Upper lobe of left lung (tissue), 6 donors: ENCODE measurements around the gene KANTR. TPM values are rescaled to one million over a fixed set of nuclear protein-coding genes. Genes with fewer than 3 reads are reported as not detected.
A peak's percentile ranks its signal among the peaks of the same experiment; 100 is the strongest.

ENCODE experiments used
- ATAC-seq, 2 donors: fragments of 200-7000 bp; cut with Tn5 transposase; one replicate each; pipeline ENCODE4 v1.9.1; 2022; ENCODE audit warnings: mild to moderate bottlenecking in 2 of 2, moderate library complexity in 2 of 2; ENCODE audit not compliant: low FRiP score in 2 of 2
- DNase-seq, 2 donors: peaks; one replicate each; pipeline ENCODE4 v3.0.0-alpha.2; 2019 to 2020
- H3K27ac ChIP-seq, 4 donors: fragments of 200-600 bp; sonication (generic); one replicate each; pipeline ENCODE4 v1.5.1; 2016 to 2019
- H3K27me3 ChIP-seq, 4 donors: fragments of 200-600 bp; sonication (generic); one replicate each; pipeline ENCODE4 v1.5.1; 2017 to 2019
- H3K36me3 ChIP-seq, 4 donors: fragments of 200-600 bp; sonication (generic); one replicate each; pipeline ENCODE4 v1.5.1; 2016 to 2019
- H3K4me1 ChIP-seq, 4 donors: fragments of 200-600 bp; sonication (generic); one replicate each; pipeline ENCODE4 v1.5.1; 2018 to 2019
- H3K4me3 ChIP-seq, 4 donors: fragments of 200-600 bp; sonication (generic); one replicate each; pipeline ENCODE4 v1.5.1; 2017 to 2019; ENCODE audit warnings: mild to moderate bottlenecking in 2 of 4, moderate library complexity in 1 of 4
- H3K9me3 ChIP-seq, 4 donors: fragments of 200-600 bp; sonication (generic); one replicate each; pipeline ENCODE4 v1.5.1; 2018 to 2019
- CTCF ChIP-seq, 6 experiments: fragments of 450-650 bp in 4 of 6; fragments of 200-600 bp in 2 of 6; sonication (generic) in 2 of 6; IDR thresholded peaks; one replicate each; pipeline ENCODE4 v1.5.1; 2016 to 2019; ENCODE audit warnings: antibody characterized with exemption in 6 of 6
- EP300 ChIP-seq, 4 donors: sonication (generic); formaldehyde crosslinking; IDR thresholded peaks; one replicate each; pipeline ENCODE4 v1.5.1; 2017; ENCODE audit warnings: antibody characterized with exemption in 4 of 4, control low read depth in 2 of 4
- POLR2A ChIP-seq, 4 donors: fragments of 450-650 bp; IDR thresholded peaks; one replicate each; pipeline ENCODE4 v1.5.1; 2016 to 2017; ENCODE audit warnings: antibody characterized with exemption in 4 of 4, mild to moderate bottlenecking in 2 of 4
- POLR2AphosphoS5 ChIP-seq, 2 donors: sonication (generic); formaldehyde crosslinking; IDR thresholded peaks; one replicate each; pipeline ENCODE4 v1.5.1; 2017; ENCODE audit warnings: antibody characterized with exemption in 2 of 2
- WGBS, 2 donors: methylation state at CpG; one replicate each; pipeline ENCODE4 v1.1.5; 2017 to 2018; 5-methylcytosine and 5-hydroxymethylcytosine counted together
- total RNA-seq, 6 donors: library from RNA; depleted of rRNA in 4 of 6; stranded (reverse); fragments of >200 nt in 4 of 6; gene quantifications; one replicate each; pipeline versions ENCODE4 v1.1.0 to v1.2.1, GENCODE V29; 2016 to 2021
- donor health status: DM: no; HTN: no; CAD: no; lungs with moderate emphysema.
- donor health status: DM: no; HTN: yes; CAD: no; lungs with severe emphysema.

KANTR gene
- total RNA-seq, 6 donors from 2014 or later = 7.6 to 68.1 (median 14.9) TPM

- no peak for TF ChIP-seq EP300 (IDR thresholded peaks at IDR 0.05)
- TF ChIP-seq CTCF (IDR thresholded peaks at IDR 0.05) = no peak
- no peak for TF ChIP-seq POLR2AphosphoS5 (IDR thresholded peaks at IDR 0.05)
- TF ChIP-seq POLR2A (IDR thresholded peaks at IDR 0.05) = no peak
Observed at GRCh38 chrX:53089925-53090324, 4.0 kb upstream of the KANTR start.

GRCh38 chrX:53091354-53091753, 2.6 kb upstream of the KANTR start:
- TF ChIP-seq POLR2A (IDR thresholded peaks at IDR 0.05) (no peak), CTCF (IDR thresholded peaks at IDR 0.05) (no peak), EP300 (IDR thresholded peaks at IDR 0.05) (peak in 1 of 4 donors; percentile 19), POLR2AphosphoS5 (IDR thresholded peaks at IDR 0.05) (no peak)
- no peaks in the 10 kb centered on the region for H3K9me3 ChIP-seq
- no peaks in the 10 kb centered on the region for H3K27me3 ChIP-seq
- H3K4me3 ChIP-seq = no peak overlapping the region
- DNase-seq (peak in 1 of 2 donors; percentile 42), ATAC-seq (peak in 1 of 2 donors; percentile 4)
- peaks cover 0 to 19% (median 6%) of the 10 kb centered on the region in 4 donors for H3K4me1 ChIP-seq
- no peaks in the 10 kb centered on the region for H3K36me3 ChIP-seq
- 36 to 100% methylated on average over 2 of the region's 2 CpGs for WGBS, 2 donors
- peak overlapping the region in 2 of 4 donors; percentile 32 to 56 for H3K27ac ChIP-seq

More at GRCh38 chrX:53089925-53090324, 4.0 kb upstream of the KANTR start:
- Histone ChIP-seq H3K9me3 (no peaks in the 10 kb centered on the region), H3K4me1 (peaks cover 0 to 18% (median 6%) of the 10 kb centered on the region in 4 donors), H3K27ac (no peak overlapping the region), H3K4me3 (no peak overlapping the region), H3K27me3 (no peaks in the 10 kb centered on the region), H3K36me3 (peaks cover 0 to 5% (median 0%) of the 10 kb centered on the region in 4 donors)
- DNase-seq (no peak), ATAC-seq (no peak)
- WGBS, 2 donors = 59 to 66% methylated on average over 2 of the region's 2 CpGs

- no peaks in the 10 kb centered on the region for H3K36me3 ChIP-seq
- no peaks in the 10 kb centered on the region for H3K9me3 ChIP-seq
- peak overlapping the region in 3 of 4 donors; percentile 56 to 84 (median 72) for H3K4me3 ChIP-seq
- peak; percentile 89 to 93 for DNase-seq
- peak; percentile 89 to 93 for ATAC-seq
- peaks cover 0 to 9% (median 0%) of the 10 kb centered on the region in 4 donors for H3K4me1 ChIP-seq
- H3K27ac ChIP-seq = peak overlapping the region; percentile 86 to 89 (median 87)
- no peaks in the 10 kb centered on the region for H3K27me3 ChIP-seq
- WGBS, 2 donors = 0 to 26% methylated on average over 2 to 16 of the region's 16 CpGs
- TF ChIP-seq POLR2AphosphoS5 (IDR thresholded peaks at IDR 0.05) (no peak), CTCF (IDR thresholded peaks at IDR 0.05) (peak; percentile 20 to 67 (median 51)), EP300 (IDR thresholded peaks at IDR 0.05) (no peak), POLR2A (IDR thresholded peaks at IDR 0.05) (no peak)
Observed at GRCh38 chrX:53093177-53093655, 726 bp upstream of the KANTR start.

GRCh38 chrX:53094582-53094905, 602 bp downstream of the KANTR start:
- DNase-seq (no peak), ATAC-seq (no peak)
- H3K27me3 ChIP-seq = no peaks in the 10 kb centered on the region
- H3K9me3 ChIP-seq = no peaks in the 10 kb centered on the region
- peak overlapping the region; percentile 56 to 84 (median 65) for H3K4me3 ChIP-seq
- 0 to 18% methylated on average over 2 to 5 of the region's 5 CpGs for WGBS, 2 donors
- no peaks in the 10 kb centered on the region for H3K36me3 ChIP-seq
- peak overlapping the region; percentile 86 to 89 (median 87) for H3K27ac ChIP-seq
- TF ChIP-seq CTCF (IDR thresholded peaks at IDR 0.05) (no peak), POLR2AphosphoS5 (IDR thresholded peaks at IDR 0.05) (no peak), POLR2A (IDR thresholded peaks at IDR 0.05) (no peak), EP300 (IDR thresholded peaks at IDR 0.05) (no peak)
- peaks cover 0 to 4% (median 0%) of the 10 kb centered on the region in 4 donors for H3K4me1 ChIP-seq

- ATAC-seq (no peak), DNase-seq (no peak)
- H3K27ac ChIP-seq = no peak overlapping the region
- no peak overlapping the region for H3K4me3 ChIP-seq
- H3K4me1 ChIP-seq = peaks cover 0 to 4% (median 0%) of the 10 kb centered on the region in 4 donors
- H3K36me3 ChIP-seq = no peaks in the 10 kb centered on the region
- WGBS, 2 donors = 82 to 87% methylated on average over 3 of the region's 3 CpGs
- H3K9me3 ChIP-seq = no peaks in the 10 kb centered on the region
- H3K27me3 ChIP-seq = no peaks in the 10 kb centered on the region
- TF ChIP-seq CTCF (IDR thresholded peaks at IDR 0.05) (no peak), POLR2AphosphoS5 (IDR thresholded peaks at IDR 0.05) (no peak), POLR2A (IDR thresholded peaks at IDR 0.05) (no peak), EP300 (IDR thresholded peaks at IDR 0.05) (no peak)
Observed at GRCh38 chrX:53095796-53096195, 1.9 kb downstream of the KANTR start.
